Measurements from ENCODE around the gene TIMM21.

DNA sequence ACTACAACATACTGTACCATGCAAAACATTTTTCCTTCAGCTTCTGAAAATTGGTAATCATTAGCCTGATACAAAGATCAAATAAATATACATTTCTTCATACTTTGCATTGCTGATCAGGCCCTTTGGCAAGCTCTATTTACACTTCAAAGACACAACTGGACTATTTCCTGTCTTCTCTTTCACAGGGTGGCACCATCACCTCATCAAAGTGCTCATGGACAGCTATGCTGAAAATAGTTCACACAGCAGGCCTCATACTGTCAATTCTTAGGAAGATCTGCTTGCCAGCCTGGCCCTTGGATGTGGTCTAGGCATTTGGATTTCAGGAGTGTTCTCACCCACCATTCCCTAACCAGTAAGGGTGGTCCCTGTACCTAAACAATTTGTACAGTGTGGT, 34.6 kb upstream of the TIMM21 start:
- TF ChIP-seq HNF4A (CRISPR knock-in tag; IDR thresholded peaks at IDR 0.05) (no peak), ZNF143 (CRISPR knock-in tag; IDR thresholded peaks at IDR 0.05) (no peak), TAF1 (CRISPR knock-in tag; IDR thresholded peaks at IDR 0.05) (no peak), POLR2A (IDR thresholded peaks at IDR 0.05; ENCODE audit: insufficient read depth in 1 of 2, low read depth in 2 of 2, low read length in 2 of 2) (no peak), ZNF335 (CRISPR knock-in tag; IDR thresholded peaks at IDR 0.05) (no peak), ZNF33A (CRISPR knock-in tag; IDR thresholded peaks at IDR 0.05; ENCODE audit: borderline replicate concordance) (no peak), FOXM1 (CRISPR knock-in tag; IDR thresholded peaks at IDR 0.05) (no peak)
- TF ChIP-seq, protein P1, sequence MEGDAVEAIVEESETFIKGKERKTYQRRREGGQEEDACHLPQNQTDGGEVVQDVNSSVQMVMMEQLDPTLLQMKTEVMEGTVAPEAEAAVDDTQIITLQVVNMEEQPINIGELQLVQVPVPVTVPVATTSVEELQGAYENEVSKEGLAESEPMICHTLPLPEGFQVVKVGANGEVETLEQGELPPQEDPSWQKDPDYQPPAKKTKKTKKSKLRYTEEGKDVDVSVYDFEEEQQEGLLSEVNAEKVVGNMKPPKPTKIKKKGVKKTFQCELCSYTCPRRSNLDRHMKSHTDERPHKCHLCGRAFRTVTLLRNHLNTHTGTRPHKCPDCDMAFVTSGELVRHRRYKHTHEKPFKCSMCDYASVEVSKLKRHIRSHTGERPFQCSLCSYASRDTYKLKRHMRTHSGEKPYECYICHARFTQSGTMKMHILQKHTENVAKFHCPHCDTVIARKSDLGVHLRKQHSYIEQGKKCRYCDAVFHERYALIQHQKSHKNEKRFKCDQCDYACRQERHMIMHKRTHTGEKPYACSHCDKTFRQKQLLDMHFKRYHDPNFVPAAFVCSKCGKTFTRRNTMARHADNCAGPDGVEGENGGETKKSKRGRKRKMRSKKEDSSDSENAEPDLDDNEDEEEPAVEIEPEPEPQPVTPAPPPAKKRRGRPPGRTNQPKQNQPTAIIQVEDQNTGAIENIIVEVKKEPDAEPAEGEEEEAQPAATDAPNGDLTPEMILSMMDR (CRISPR knock-in tag; IDR thresholded peaks at IDR 0.05), result no peak

Measured in HepG2 (cell line).